IPS-NIHi11 (cell line): ENCODE measurements around the gene ZNF683.
"Not testable (repeated sequence)": the region's sequence is repeated elsewhere in the genome, so short reads cannot be mapped to it uniquely, and the experiment has no call there.

Source experiments
- DNase-seq: peaks from one replicate; pipeline ENCODE4 v3.0.0; 2012; ENCODE audit warnings: mixed read lengths, low spot score

Gene ZNF683

GRCh38 chr1:26385063-26385462 is 12.5 kb upstream of the ZNF683 start:
- not testable (repeated sequence) for DNase-seq

DNA sequence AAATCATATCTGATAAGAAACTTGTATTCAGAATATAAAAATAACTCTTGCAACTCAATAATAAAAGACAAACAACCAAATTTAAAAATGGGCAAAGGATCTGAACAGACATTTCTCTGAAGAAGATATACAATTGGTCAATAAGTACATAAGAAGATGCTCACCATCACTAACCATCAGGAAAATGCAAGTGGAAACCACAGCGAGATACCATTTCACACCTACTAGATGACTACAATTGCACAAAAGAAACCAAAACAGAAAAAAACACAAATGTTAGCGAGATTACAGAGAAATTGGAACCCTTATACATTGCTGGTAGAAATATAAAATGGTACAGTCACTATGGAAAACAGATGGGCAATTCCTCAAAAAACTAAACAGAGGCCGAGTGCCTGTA is 11.5 kb upstream of the ZNF683 start:
- no peak for DNase-seq

DNA sequence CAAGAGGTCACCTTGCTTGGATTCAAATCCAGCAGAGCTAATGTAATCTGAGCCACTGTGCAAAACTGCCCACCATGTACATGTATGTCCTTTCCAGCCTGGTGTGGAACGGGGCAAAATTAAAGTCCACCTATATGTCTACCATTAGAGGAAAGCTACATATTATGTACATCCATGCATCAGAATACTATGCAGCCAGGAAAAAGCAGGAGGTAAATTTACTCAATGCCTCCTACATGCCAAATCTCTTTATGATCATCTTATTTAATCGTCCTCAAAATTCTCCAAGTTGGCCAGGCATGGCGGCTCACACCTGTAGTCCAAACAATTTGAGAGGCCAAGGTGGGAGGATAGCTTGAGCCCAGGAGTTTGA is 6.3 kb upstream of the ZNF683 start:
- DNase-seq: no peak

- DNase-seq: no peak
Measured at GRCh38 chr1:26378088-26378878, 5.7 kb upstream of the ZNF683 start.

GRCh38 chr1:26376050-26376449 is 3.5 kb upstream of the ZNF683 start:
- no peak for DNase-seq

DNA sequence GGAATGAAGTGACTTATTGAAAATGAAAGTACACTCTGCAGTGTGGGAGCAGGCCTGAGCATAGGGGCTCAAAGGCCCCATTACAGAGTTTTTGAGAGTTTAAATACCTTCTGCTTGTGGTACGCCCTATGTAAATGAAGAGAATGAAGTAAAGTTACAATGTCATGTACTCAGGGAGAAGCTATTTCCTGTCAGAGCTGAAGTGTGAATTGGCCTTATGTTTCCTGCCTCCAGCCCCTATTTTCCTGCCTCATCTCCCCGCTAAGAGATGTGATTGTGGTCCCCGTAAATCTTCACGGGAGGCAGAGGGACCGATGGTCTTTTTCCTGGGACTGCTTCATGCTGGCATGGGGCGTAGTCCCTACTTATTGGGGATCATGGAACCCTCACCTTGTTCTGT is 2.5 kb upstream of the ZNF683 start:
- DNase-seq: no peak

DNA sequence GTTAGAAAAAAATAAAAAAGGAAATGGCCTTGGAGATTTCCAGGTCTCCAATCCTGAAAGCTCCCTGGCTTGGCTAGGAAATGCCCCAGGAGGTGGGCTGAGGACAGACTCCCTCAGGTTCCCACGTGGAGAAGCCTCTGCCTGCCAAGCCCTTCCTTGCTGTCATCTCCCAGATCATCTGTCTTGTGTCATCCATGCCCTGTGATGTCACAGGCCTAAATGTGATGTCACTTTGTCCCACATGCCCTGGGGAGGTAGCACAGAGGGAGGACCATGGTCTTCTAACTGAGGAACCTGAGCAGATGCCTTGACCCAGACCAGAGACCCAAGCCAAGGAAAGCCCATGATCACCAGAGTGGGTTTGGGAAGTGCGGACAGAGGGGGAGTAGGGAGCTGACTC is 1.8 kb upstream of the ZNF683 start:
- DNase-seq: not testable (repeated sequence)

DNA sequence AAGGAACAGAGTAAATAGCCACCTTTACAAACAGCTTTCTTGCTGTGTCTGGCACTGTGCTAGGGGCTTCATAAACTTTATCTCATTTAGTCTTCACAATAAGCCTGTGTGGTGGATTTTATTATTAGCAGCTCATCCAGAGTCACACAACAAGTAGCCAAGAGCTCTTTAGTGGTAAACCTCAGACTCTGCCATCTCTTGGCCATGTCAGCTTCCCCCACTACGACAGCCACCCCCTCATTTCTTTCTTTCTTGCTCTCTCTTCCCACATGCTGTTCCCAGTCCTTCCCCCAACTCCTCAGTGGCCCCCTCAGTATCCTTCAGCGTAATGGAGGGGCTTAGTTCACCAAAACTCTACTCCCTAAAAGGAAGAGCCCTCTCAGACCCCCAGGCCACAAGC is 1.2 kb upstream of the ZNF683 start:
- DNase-seq: no peak

DNA sequence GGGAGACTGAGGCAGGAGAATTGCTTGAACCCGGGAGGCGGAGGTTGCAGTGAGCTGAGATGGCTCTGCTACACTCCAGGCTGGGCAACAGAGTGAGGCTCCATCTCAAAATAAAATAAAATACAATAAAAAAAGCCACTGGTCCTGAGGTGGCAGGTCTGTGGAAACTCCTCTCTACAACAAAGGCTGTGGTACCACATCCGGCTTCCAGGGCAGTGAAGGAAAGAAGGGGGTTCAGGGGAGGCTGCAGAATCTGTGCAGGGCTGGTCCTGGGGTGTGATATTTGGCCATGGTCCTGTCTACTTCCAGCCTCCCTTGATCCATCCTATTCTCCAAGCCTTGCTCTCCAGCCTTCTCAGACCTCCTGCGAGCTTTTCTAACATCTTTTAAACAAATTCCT is 731 bp upstream of the ZNF683 start:
- DNase-seq: no peak

DNA sequence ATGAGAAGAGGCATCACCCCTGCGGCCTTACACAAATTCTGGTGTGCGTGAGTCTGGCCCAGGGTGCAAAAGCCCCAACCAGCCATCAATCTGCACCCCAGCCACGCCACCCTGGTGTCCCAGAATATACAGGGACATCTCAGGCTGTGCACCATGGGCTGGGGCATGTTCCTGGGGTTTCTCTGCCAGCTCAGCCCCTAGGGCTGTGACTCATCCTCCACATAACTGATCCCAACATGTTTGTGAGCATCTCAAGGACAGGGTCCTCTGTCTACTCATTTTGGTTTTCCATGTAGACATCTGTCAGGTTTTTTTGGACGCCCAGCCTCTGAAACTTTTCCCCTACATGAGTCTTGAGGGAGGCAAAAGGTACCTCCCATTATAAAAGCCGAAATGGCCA is 511 bp downstream of the ZNF683 start:
- no peak for DNase-seq

DNA sequence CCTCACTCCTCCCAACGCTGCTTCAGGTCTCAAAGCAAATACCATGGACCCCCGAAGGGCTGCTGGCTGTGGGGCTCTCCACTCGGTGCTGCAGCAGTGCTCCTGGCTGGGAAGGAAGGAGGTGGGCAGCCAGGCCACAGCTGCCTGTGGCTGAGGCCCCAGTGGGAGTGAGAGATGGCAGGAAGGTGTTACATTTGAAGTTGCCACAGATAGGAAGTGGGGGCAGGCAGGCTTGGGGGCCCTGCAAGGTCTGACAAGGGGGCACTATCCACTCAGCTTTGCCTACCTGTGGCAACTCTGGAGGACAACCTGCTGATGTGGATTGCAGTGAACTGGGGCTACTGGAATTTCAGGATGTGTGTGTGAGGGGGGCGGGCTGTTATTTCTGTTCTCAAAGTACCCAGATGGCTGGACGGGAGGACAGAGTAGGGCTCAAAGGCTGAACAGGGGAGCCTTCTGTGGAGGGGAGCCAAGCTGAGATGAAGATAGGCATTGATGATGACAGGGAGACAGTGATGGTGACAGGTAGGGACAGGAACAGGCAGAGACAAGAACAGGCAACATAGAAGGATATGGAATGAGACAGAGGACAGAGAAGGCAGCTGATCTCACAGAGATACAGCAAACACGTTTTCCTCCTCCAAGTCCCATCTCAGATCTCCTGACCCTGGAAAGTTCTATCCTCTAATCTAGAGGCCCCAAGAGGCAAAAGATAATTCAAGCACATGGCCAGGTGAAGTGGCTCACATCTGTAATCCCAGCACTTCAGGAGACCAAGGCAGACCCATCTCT is 1.8 kb downstream of the ZNF683 start:
- no peak for DNase-seq

DNA sequence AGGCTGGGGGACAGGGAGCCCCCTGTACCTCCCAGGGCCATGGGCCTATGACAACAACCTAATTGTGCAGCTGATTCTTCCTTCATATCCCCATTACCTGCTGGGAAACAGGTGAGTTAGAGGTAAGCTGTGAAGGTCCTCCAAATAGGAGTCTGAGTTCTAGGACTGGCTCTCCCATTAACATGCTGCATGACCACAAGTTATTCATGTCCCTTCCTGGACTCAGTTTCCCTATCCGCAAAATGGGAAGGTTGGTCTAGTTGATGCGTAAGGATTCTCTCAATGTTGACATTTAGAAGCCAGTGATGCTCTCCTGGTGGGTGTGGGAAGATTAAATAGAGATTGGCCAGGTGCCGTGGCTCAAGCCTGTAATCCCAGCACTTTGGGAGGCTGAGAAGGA is 4.1 kb downstream of the ZNF683 start:
- DNase-seq: no peak

DNA sequence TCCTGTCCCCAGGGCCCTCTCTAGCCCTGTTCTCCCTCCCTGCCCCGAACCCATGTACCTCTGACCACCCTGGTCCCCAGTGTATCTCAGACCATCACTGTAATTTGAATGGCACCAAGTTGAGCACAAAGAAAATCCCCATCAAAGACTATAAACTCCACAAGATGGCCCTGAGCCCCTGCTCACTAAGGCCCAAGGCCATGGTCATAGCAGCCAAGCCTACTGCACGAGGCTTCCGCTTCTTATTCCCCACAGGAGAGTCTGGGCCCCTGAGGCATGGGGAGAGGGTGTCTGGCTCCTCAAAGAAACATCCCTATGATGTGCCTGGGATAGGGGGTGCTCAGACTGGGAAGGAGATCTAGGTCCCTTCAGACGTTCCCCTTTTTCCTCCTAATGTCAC is 4.5 kb downstream of the ZNF683 start:
- no peak for DNase-seq

- no peak for DNase-seq
Measured at GRCh38 chr1:26367441-26367840, 5.1 kb downstream of the ZNF683 start.

GRCh38 chr1:26364956-26365355 is 7.6 kb downstream of the ZNF683 start:
- DNase-seq: no peak

GRCh38 chr1:26363549-26364448 is 8.8 kb downstream of the ZNF683 start:
- peak; percentile 89 for DNase-seq

DNA sequence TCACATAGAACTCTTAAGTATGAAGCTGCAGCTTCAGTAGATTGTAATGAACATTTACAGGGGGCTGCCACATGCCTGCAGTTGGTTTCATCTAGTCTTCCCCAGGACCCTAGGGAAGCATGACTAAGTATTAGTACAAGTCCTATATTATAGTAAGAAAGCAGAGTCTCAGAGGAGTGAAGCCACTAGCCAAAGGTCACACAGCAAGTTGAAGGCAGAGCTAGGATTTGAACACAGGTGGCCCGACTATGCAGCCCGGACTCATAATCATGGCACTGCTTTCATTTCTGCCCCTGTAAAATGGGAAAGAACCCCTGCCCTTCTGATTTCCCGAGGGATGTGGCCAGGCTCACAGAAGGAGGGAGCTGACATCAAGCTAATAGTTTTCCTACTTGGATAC is 10.2 kb downstream of the ZNF683 start:
- no peak for DNase-seq

GRCh38 chr1:26361605-26362122 is 10.9 kb downstream of the ZNF683 start:
- DNase-seq: no peak

- no peak for DNase-seq
Measured at GRCh38 chr1:26360807-26361604, 11.5 kb downstream of the ZNF683 start.

GRCh38 chr1:26359981-26360806 is 12.4 kb downstream of the ZNF683 start:
- peak; percentile 76 for DNase-seq
